H1 (cell line): Measurements from ENCODE around the gene LCN10. TPM values are rescaled to one million over a fixed set of nuclear protein-coding genes. Genes with fewer than 3 reads are reported as not detected.

Experiments used
- CTBP2 ChIP-seq: IDR thresholded peaks from 2 replicates; pipeline ENCODE4 v1.7.0; 2011; ENCODE audit warnings: borderline replicate concordance, mild to moderate bottlenecking, moderate library complexity, mixed read lengths, low read length; ENCODE audit not compliant: insufficient read depth, insufficient read length
- PHF8 ChIP-seq: fragments of 200-600 bp; sonication (generic); conservative IDR thresholded peaks from 2 replicates; pipeline ENCODE4 v1.7.1; 2012; ENCODE audit warnings: low read depth, mild to moderate bottlenecking, inconsistent platforms, low read length, moderate library complexity
- RFX5 ChIP-seq: IDR thresholded peaks from 2 replicates; pipeline ENCODE4 v1.6.1; 2011; ENCODE audit warnings: low read depth, low read length, improper control_type of control experiment, borderline replicate concordance
- TAF1 ChIP-seq: IDR thresholded peaks from 2 replicates; pipeline ENCODE4 v1.6.1; 2011; ENCODE audit warnings: mild to moderate bottlenecking, low read depth, low read length
- polyA plus RNA-seq, 7 experiments: library from polyadenylated mRNA; depleted of rRNA in 3 of 7; stranded (reverse) in 5 of 7; unstranded in 2 of 7; fragments of >200 nt in 5 of 7; fragments of 200-250 nt in 2 of 7; gene quantifications; 1 replicate in 5 of 7; 2 replicates in 1 of 7; 4 replicates in 1 of 7; pipeline versions ENCODE4 v1.2.1 to v1.2.3, GENCODE V29; 2011 to 2013; ENCODE audit warnings: missing spikeins in 2 of 7, mixed read lengths in 2 of 7
- total RNA-seq: library from RNA; stranded (reverse); fragmentation: NEBNext Ultra II Directional; extraction: Animal tissue kit (Norgen Biotek cat#: 25700); gene quantifications from 2 replicates; pipeline ENCODE4 v1.2.1, GENCODE V29; 2021
- TF ChIP-seq, protein P1 (sequence below): fragments of 300-600 bp; sonication (generic); IDR thresholded peaks from 2 replicates; pipeline ENCODE4 v1.7.1; 2012; ENCODE audit warnings: low read length, moderate library complexity, mild to moderate bottlenecking, inconsistent platforms; ENCODE audit not compliant: insufficient replicate concordance

LCN10 gene
- total and polyA plus RNA-seq, 2 of the 8 experiments (the other 6 are each of a cell fraction or from before 2014, with no cell fraction given) = 2.6 to 2.8 TPM

DNA sequence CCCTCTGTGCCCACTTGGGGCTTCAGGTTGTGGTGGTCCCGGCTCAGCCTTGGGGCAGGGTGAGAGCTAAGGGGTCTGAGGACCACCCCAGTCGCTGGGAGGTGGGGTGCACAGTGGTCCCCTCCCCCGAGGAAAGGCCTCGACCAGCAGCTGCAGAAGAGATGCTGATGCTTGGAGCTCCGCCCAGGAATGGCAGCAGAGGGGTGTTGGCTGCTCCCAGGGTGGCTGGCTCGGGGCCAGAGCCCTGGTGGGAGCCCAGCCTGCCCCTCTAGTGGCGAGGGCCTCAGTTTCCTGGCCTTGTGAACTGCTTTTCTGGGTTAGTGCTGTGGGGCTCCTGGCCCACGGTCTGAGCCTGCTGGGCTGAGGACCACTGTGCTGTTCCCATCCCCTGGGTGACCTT is 29.2 kb downstream of the LCN10 start (continued):
- TF ChIP-seq, protein P1, sequence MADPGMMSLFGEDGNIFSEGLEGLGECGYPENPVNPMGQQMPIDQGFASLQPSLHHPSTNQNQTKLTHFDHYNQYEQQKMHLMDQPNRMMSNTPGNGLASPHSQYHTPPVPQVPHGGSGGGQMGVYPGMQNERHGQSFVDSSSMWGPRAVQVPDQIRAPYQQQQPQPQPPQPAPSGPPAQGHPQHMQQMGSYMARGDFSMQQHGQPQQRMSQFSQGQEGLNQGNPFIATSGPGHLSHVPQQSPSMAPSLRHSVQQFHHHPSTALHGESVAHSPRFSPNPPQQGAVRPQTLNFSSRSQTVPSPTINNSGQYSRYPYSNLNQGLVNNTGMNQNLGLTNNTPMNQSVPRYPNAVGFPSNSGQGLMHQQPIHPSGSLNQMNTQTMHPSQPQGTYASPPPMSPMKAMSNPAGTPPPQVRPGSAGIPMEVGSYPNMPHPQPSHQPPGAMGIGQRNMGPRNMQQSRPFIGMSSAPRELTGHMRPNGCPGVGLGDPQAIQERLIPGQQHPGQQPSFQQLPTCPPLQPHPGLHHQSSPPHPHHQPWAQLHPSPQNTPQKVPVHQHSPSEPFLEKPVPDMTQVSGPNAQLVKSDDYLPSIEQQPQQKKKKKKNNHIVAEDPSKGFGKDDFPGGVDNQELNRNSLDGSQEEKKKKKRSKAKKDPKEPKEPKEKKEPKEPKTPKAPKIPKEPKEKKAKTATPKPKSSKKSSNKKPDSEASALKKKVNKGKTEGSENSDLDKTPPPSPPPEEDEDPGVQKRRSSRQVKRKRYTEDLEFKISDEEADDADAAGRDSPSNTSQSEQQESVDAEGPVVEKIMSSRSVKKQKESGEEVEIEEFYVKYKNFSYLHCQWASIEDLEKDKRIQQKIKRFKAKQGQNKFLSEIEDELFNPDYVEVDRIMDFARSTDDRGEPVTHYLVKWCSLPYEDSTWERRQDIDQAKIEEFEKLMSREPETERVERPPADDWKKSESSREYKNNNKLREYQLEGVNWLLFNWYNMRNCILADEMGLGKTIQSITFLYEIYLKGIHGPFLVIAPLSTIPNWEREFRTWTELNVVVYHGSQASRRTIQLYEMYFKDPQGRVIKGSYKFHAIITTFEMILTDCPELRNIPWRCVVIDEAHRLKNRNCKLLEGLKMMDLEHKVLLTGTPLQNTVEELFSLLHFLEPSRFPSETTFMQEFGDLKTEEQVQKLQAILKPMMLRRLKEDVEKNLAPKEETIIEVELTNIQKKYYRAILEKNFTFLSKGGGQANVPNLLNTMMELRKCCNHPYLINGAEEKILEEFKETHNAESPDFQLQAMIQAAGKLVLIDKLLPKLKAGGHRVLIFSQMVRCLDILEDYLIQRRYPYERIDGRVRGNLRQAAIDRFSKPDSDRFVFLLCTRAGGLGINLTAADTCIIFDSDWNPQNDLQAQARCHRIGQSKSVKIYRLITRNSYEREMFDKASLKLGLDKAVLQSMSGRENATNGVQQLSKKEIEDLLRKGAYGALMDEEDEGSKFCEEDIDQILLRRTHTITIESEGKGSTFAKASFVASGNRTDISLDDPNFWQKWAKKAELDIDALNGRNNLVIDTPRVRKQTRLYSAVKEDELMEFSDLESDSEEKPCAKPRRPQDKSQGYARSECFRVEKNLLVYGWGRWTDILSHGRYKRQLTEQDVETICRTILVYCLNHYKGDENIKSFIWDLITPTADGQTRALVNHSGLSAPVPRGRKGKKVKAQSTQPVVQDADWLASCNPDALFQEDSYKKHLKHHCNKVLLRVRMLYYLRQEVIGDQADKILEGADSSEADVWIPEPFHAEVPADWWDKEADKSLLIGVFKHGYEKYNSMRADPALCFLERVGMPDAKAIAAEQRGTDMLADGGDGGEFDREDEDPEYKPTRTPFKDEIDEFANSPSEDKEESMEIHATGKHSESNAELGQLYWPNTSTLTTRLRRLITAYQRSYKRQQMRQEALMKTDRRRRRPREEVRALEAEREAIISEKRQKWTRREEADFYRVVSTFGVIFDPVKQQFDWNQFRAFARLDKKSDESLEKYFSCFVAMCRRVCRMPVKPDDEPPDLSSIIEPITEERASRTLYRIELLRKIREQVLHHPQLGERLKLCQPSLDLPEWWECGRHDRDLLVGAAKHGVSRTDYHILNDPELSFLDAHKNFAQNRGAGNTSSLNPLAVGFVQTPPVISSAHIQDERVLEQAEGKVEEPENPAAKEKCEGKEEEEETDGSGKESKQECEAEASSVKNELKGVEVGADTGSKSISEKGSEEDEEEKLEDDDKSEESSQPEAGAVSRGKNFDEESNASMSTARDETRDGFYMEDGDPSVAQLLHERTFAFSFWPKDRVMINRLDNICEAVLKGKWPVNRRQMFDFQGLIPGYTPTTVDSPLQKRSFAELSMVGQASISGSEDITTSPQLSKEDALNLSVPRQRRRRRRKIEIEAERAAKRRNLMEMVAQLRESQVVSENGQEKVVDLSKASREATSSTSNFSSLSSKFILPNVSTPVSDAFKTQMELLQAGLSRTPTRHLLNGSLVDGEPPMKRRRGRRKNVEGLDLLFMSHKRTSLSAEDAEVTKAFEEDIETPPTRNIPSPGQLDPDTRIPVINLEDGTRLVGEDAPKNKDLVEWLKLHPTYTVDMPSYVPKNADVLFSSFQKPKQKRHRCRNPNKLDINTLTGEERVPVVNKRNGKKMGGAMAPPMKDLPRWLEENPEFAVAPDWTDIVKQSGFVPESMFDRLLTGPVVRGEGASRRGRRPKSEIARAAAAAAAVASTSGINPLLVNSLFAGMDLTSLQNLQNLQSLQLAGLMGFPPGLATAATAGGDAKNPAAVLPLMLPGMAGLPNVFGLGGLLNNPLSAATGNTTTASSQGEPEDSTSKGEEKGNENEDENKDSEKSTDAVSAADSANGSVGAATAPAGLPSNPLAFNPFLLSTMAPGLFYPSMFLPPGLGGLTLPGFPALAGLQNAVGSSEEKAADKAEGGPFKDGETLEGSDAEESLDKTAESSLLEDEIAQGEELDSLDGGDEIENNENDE = no peak
- TF ChIP-seq CTBP2 = no peak
- no peak for TF ChIP-seq RFX5
- no peak for TF ChIP-seq PHF8
- no peak for TF ChIP-seq TAF1
